NCI-H82 (cell line): Measurements from ENCODE around the gene CXCL12.

Experiments used
- DNase-seq: peaks from one replicate; lab custom pipeline; 2025; lab: John Stamatoyannopoulos, UW

CXCL12 gene

GRCh38 chr10:44384601-44385025 is 284 bp downstream of the CXCL12 start:
- no peak for DNase-seq

GRCh38 chr10:44383749-44384600 is 922 bp downstream of the CXCL12 start:
- no peak for DNase-seq

GRCh38 chr10:44382981-44383748 is 1.7 kb downstream of the CXCL12 start:
- DNase-seq, result no peak

GRCh38 chr10:44382131-44382858 is 2.6 kb downstream of the CXCL12 start:
- no peak for DNase-seq

- DNase-seq, result no peak
Observed at GRCh38 chr10:44380829-44381600, 3.9 kb downstream of the CXCL12 start.

- no peak for DNase-seq
Observed at GRCh38 chr10:44379907-44380306, 5.0 kb downstream of the CXCL12 start.

GRCh38 chr10:44378626-44379025 is 6.3 kb downstream of the CXCL12 start:
- no peak for DNase-seq

GRCh38 chr10:44377651-44378310 is 7.1 kb downstream of the CXCL12 start:
- DNase-seq, result no peak

GRCh38 chr10:44376472-44377099 is 8.3 kb downstream of the CXCL12 start:
- DNase-seq, result no peak

GRCh38 chr10:44374155-44374554 is 10.7 kb downstream of the CXCL12 start:
- no peak for DNase-seq

GRCh38 chr10:44373341-44373995 is 11.4 kb downstream of the CXCL12 start:
- DNase-seq, result no peak

- no peak for DNase-seq
Observed at GRCh38 chr10:44372181-44372580, 12.7 kb downstream of the CXCL12 start.

GRCh38 chr10:44370731-44371248 is 14.1 kb downstream of the CXCL12 start:
- DNase-seq, result no peak

- DNase-seq, result no peak
Observed at GRCh38 chr10:44369854-44370253, 15.0 kb downstream of the CXCL12 start.

GRCh38 chr10:44369296-44369695 is 15.6 kb downstream of the CXCL12 start:
- no peak for DNase-seq

GRCh38 chr10:44368637-44369036 is 16.3 kb downstream of the CXCL12 start:
- no peak for DNase-seq

- DNase-seq, result no peak
Observed at GRCh38 chr10:44366941-44367630, 17.8 kb downstream of the CXCL12 start.

GRCh38 chr10:44364566-44364965 is 20.3 kb downstream of the CXCL12 start:
- no peak for DNase-seq

- no peak for DNase-seq
Observed at GRCh38 chr10:44363716-44364115, 21.2 kb downstream of the CXCL12 start.
